ENCODE measurements around the gene SGPP2. TPM values are rescaled to one million over a fixed set of nuclear protein-coding genes. Genes with fewer than 3 reads are reported as not detected.

SGPP2 gene
- total RNA-seq, 1 donor from 2014 or later, result not detected

- Mint-ChIP-seq H3K27me3 (ENCODE audit: unreplicated experiment) (peaks cover 43% of the 10 kb centered on the region), H3K4me3 (ENCODE audit: unreplicated experiment) (no peak overlapping the region), H3K27ac (ENCODE audit: unreplicated experiment) (no peak overlapping the region), H3K4me1 (ENCODE audit: unreplicated experiment) (no peaks in the 10 kb centered on the region), H3K9me3 (ENCODE audit: unreplicated experiment) (no peaks in the 10 kb centered on the region), H3K36me3 (ENCODE audit: unreplicated experiment) (no peaks in the 10 kb centered on the region)
- TF ChIP-seq CTCF (IDR thresholded peaks at IDR 0.05), result no peak
- DNase-seq (ENCODE audit: extremely low spot score, unreplicated experiment), result no peak
Measured at GRCh38 chr2:222506230-222506935, 82.0 kb downstream of the SGPP2 start.

- Mint-ChIP-seq H3K27ac (ENCODE audit: unreplicated experiment) (no peak overlapping the region), H3K27me3 (ENCODE audit: unreplicated experiment) (peaks cover 33% of the 10 kb centered on the region), H3K36me3 (ENCODE audit: unreplicated experiment) (no peaks in the 10 kb centered on the region), H3K4me3 (ENCODE audit: unreplicated experiment) (no peak overlapping the region), H3K4me1 (ENCODE audit: unreplicated experiment) (peaks cover 8% of the 10 kb centered on the region), H3K9me3 (ENCODE audit: unreplicated experiment) (no peaks in the 10 kb centered on the region)
- TF ChIP-seq CTCF (IDR thresholded peaks at IDR 0.05), result no peak
- DNase-seq (ENCODE audit: extremely low spot score, unreplicated experiment), result no peak
Measured at GRCh38 chr2:222514901-222515300, 90.6 kb downstream of the SGPP2 start.

DNA sequence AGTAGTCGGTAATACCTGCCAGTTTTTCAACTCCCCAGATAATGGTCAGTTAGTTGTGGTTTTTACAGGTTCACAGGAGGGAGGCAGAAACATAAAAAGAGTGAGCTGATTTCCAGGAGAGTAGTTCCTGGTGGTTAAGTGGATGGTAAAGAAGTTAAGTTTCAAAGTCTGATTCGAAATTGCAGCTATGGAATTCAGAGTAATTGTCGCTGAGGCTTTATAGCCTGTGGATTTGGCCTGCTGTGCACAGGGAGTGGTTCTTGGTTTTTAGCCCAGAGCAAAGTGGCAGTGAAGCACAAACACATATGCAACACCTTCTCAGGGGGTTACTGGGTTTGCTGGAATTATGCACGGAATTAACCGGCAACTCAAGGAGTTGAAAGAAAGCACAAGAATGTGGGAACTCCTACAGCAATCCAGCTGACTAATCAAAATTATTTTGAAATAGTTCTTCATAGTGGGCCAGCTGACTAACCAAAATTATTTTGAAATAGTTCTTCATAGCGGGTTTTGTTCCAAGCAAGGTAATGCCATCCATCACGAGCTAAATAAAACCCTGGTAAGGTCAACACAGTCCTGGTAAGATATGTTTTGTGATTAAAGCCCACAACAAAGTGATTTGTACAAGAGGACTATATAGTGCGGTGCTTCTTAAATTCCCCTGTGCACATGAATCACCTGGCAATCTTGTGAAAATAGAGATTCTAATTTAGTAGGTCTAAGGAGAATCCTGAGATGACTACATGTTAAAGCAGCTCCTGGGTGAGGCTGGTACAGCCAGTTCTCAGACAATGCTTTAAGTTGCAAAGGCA lies 94.4 kb downstream of the SGPP2 start:
- Mint-ChIP-seq H3K4me1 (ENCODE audit: unreplicated experiment) (peaks cover 8% of the 10 kb centered on the region), H3K27me3 (ENCODE audit: unreplicated experiment) (peaks cover 28% of the 10 kb centered on the region), H3K27ac (ENCODE audit: unreplicated experiment) (no peak overlapping the region), H3K9me3 (ENCODE audit: unreplicated experiment) (no peaks in the 10 kb centered on the region), H3K4me3 (ENCODE audit: unreplicated experiment) (no peak overlapping the region), H3K36me3 (ENCODE audit: unreplicated experiment) (no peaks in the 10 kb centered on the region)
- TF ChIP-seq CTCF (IDR thresholded peaks at IDR 0.05), result no peak
- no peak for DNase-seq (ENCODE audit: extremely low spot score, unreplicated experiment)

- no peak overlapping the region for H3K4me3 Mint-ChIP-seq (ENCODE audit: unreplicated experiment)
- no peaks in the 10 kb centered on the region for H3K36me3 Mint-ChIP-seq (ENCODE audit: unreplicated experiment)
- no peak overlapping the region for H3K27ac Mint-ChIP-seq (ENCODE audit: unreplicated experiment)
- H3K4me1 Mint-ChIP-seq (ENCODE audit: unreplicated experiment), result peaks cover 8% of the 10 kb centered on the region
- H3K27me3 Mint-ChIP-seq (ENCODE audit: unreplicated experiment), result peaks cover 28% of the 10 kb centered on the region
- H3K9me3 Mint-ChIP-seq (ENCODE audit: unreplicated experiment), result no peaks in the 10 kb centered on the region
- no peak for TF ChIP-seq CTCF (IDR thresholded peaks at IDR 0.05)
- no peak for DNase-seq (ENCODE audit: extremely low spot score, unreplicated experiment)
Measured at GRCh38 chr2:222521099-222521498, 96.8 kb downstream of the SGPP2 start.

DNA sequence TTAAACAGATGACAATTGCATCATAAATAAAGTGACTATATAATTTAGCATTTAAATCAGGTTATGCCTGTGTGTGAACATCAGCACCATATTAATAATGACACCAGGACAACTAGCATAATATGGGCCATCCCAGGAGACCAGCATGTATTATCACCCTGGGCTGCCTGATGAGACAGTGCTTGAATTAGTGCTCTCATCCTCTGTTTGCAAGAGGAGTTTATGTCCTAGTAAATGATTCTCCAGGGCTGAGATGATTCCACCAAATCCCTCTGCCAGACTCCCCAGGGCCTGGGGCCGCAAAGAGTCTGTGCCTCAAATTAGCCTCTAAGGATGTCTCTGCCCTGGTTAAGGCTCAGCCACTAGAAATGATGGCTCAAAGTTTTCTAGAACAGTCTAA lies 97.7 kb downstream of the SGPP2 start:
- Mint-ChIP-seq H3K9me3 (ENCODE audit: unreplicated experiment) (no peaks in the 10 kb centered on the region), H3K27me3 (ENCODE audit: unreplicated experiment) (peaks cover 25% of the 10 kb centered on the region), H3K27ac (ENCODE audit: unreplicated experiment) (no peak overlapping the region), H3K36me3 (ENCODE audit: unreplicated experiment) (no peaks in the 10 kb centered on the region), H3K4me1 (ENCODE audit: unreplicated experiment) (peaks cover 8% of the 10 kb centered on the region), H3K4me3 (ENCODE audit: unreplicated experiment) (no peak overlapping the region)
- DNase-seq (ENCODE audit: extremely low spot score, unreplicated experiment), result no peak
- no peak for TF ChIP-seq CTCF (IDR thresholded peaks at IDR 0.05)

Data from osteocyte (in vitro differentiated cells).